ENCODE data around the gene FBXL13.
A peak's percentile ranks its signal among the peaks of the same experiment; 100 is the strongest.
"Not testable (repeated sequence)": the region's sequence is repeated elsewhere in the genome, so short reads cannot be mapped to it uniquely, and the experiment has no call there.

FBXL13 gene

DNA sequence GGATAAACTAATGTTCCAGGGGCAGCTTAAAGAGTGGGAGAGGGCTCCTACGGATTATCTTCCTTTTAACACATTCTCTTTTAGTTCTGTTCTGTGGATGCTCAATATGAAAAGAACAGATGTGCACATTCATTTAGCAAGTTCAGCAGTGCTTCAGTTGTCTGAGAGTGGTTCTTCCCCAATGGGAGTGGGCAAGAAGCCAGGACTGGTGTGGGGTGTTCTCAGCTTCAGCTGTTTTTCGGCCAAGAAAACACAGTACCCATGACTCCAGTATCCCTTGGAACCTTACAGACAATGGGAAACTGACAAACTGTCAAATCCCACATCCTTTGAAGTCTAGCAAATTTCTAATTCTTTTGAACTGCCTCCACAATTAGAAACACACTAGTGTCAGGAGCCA is 233.3 kb downstream of the FBXL13 start:
- no peak overlapping the region for H3K4me3 ChIP-seq (ENCODE audit: low read length)
- DNase-seq (ENCODE audit: low read depth): no peak
- TF ChIP-seq, protein P1, sequence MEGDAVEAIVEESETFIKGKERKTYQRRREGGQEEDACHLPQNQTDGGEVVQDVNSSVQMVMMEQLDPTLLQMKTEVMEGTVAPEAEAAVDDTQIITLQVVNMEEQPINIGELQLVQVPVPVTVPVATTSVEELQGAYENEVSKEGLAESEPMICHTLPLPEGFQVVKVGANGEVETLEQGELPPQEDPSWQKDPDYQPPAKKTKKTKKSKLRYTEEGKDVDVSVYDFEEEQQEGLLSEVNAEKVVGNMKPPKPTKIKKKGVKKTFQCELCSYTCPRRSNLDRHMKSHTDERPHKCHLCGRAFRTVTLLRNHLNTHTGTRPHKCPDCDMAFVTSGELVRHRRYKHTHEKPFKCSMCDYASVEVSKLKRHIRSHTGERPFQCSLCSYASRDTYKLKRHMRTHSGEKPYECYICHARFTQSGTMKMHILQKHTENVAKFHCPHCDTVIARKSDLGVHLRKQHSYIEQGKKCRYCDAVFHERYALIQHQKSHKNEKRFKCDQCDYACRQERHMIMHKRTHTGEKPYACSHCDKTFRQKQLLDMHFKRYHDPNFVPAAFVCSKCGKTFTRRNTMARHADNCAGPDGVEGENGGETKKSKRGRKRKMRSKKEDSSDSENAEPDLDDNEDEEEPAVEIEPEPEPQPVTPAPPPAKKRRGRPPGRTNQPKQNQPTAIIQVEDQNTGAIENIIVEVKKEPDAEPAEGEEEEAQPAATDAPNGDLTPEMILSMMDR (conservative IDR thresholded peaks at IDR 0.05; ENCODE audit: low read length): no peak

DNA sequence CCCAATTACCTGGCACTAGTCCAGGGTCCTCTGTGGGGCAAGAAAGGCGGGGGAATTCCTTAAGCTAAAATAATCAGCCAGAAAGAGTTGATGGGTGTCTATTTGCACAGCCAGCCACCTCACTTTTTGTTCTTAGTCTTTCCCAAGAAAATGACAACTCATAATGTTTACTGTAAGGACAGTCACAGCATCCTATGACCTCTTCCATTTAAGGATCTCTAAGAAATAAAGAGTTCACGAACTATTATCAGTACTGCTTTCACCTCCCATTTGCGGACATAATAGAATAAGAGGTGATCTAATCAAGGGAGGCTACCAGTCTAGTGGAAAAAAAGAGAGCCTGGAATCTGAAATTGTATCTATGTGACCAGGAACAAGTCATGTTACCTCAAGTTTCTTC is 234.2 kb downstream of the FBXL13 start:
- TF ChIP-seq, protein P1 (conservative IDR thresholded peaks at IDR 0.05; ENCODE audit: low read length): no peak
- DNase-seq (ENCODE audit: low read depth): no peak

DNA sequence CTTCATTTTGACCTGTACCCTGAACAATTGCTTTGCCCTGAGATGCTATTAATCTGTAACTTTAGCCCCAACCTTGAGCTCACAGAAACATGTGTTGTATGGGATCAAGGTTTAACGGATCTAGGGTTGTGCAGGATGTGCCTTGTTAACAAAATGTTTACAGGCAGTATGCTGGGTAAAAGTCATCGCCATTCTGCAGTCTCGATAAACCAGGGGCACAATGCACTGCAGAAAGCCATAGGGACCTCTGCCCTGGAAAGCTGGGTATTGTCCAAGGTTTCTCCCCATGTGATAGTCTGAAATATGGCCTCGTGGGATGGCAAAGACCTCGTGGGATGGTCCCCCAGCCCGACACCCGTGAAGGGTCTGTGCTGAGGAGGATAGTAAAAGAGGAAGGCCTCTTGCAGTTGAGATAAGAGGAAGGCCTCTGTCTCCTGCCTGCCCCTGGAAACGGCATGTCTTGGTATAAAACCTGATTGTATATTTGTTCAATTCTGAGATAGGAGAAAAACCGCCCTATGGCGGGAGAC is 236.0 kb downstream of the FBXL13 start:
- DNase-seq (ENCODE audit: low read depth); H3K4me3 ChIP-seq (ENCODE audit: low read length): not testable (repeated sequence)

More for the DNA sequence above, 234.2 kb downstream of the FBXL13 start:
- no peak overlapping the region for H3K4me3 ChIP-seq (ENCODE audit: low read length)

DNA sequence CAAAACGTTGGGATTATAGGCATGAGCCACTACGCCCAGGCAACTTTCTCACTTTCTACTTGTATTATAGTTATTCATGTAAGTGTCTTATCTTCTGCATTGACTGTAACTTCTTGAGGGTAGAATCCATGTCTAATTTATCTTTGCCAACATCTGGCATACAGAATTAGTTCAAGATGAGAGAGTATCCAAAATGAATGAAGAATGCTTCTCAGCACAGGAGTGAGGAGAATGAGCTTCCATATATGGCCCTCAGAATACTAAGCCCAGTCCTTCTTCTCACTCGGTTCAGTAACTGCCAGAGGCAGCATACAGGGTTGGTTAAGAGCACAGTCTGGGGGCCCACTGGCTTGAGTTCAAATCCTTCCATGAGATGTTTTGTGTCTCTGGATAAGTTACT is 236.8 kb downstream of the FBXL13 start:
- H3K4me3 ChIP-seq (ENCODE audit: low read length): no peak overlapping the region
- DNase-seq (ENCODE audit: low read depth): no peak
- TF ChIP-seq, protein P1 (conservative IDR thresholded peaks at IDR 0.05; ENCODE audit: low read length): no peak

DNA sequence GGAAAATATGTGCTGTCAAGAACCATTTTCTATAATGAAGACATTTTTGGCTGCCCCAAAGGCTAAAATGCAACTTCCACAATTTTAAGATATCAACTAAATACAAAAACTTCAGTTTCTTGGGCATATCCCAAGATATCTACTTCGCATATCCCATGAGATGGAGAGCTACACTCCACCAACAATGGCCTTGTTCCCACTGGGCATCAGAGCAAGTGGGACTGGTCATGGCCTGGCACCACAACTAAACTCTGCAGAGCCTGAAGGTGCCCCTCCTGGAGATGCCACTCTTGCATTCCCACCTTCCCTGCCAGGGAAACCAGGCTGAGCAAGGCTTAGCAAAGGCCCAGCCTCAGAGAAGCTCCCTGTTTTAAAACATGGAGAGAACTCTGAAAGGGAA is 237.6 kb downstream of the FBXL13 start:
- TF ChIP-seq, protein P1 (conservative IDR thresholded peaks at IDR 0.05; ENCODE audit: low read length): no peak
- no peak for DNase-seq (ENCODE audit: low read depth)
- H3K4me3 ChIP-seq (ENCODE audit: low read length): no peak overlapping the region

DNA sequence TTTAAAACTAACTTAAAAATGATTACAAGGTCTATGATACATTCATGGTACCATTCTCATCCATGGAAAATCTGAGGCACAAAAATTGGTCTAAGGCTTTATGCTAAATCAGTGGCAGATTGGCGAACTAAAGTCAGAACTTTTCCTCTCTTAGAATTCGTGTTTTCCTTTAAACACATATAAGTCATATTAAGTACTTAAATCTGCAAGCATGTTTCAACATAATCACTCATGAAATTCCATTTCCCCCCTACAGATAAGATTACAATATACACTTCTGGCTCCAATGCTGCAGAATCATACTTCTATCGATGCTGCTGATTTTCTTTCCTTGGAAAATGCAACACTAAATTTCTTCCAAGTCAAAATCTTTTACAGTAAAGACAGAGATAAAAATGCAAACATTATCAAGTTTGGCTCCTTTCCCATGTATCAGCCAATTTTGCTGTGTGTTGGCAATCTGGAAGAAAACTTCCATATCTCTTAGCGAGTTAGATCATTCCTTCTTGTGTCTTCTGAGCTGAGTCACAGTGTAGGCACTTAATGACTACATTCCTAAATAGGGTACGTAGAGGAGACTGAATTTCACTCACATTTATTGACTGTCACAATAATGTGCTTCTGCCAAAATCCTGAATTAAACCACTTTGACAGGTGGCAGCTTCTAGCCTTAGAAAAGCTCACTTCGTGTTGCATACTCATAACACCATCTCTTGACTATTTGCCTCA is 238.2 kb downstream of the FBXL13 start:
- no peak overlapping the region for H3K4me3 ChIP-seq (ENCODE audit: low read length)
- peak; percentile 84 for DNase-seq (ENCODE audit: low read depth)

DNA sequence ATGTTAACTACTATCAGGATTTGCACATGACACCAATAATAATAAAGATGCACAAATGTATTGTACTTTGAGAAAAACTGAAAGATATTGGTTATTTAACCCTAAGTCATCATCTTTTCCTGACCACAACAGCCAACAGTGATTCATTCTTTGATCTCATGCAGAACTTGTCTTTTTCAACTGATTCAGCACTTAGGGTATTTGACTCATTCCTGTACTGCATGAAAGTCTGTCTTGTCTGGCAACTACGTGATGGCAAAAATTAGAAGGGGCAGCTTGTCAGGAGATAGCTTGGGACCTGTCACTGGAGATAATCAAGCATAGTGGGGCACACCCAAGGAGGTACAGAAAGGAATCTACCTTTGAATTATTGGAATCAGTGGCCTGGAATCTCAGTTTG is 239.6 kb downstream of the FBXL13 start:
- DNase-seq (ENCODE audit: low read depth): peak; percentile 72
- TF ChIP-seq, protein P1 (conservative IDR thresholded peaks at IDR 0.05; ENCODE audit: low read length): no peak
- no peak overlapping the region for H3K4me3 ChIP-seq (ENCODE audit: low read length)

More for the DNA sequence above, 238.2 kb downstream of the FBXL13 start:
- TF ChIP-seq, protein P1 (conservative IDR thresholded peaks at IDR 0.05; ENCODE audit: low read length): no peak
